GM19324 (cell line): ENCODE data around the gene TPT1.
"Not testable (repeated sequence)": the region's sequence is repeated elsewhere in the genome, so short reads cannot be mapped to it uniquely, and the experiment has no call there.

ENCODE experiments used
- ATAC-seq: cut with Tn5 transposase; IDR thresholded peaks from one replicate; pipeline ENCODE4 v1.9.1; 2021; ENCODE audit warnings: mild to moderate bottlenecking, moderate library complexity; ENCODE audit not compliant: unreplicated experiment, low FRiP score

The TPT1 gene

DNA sequence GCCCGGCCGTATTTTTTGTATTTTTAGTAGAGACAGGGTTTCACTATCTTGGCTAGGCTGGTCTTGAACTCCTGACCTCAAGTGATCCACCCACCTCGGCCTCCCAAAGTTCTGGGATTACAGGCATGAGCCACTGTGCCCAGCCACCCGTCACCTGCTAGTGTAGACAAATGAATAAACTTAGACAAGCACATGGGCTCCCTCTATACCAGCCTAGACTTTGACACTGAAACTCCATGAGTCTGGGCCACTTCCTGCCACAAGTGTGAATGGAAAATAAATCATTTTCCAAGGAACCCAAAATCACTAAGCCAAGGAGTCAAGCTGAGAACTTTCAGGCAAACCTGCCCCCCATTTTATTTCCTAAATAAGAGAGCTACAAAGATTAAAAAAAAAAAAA is 27.0 kb upstream of the TPT1 start:
- no peak for ATAC-seq

DNA sequence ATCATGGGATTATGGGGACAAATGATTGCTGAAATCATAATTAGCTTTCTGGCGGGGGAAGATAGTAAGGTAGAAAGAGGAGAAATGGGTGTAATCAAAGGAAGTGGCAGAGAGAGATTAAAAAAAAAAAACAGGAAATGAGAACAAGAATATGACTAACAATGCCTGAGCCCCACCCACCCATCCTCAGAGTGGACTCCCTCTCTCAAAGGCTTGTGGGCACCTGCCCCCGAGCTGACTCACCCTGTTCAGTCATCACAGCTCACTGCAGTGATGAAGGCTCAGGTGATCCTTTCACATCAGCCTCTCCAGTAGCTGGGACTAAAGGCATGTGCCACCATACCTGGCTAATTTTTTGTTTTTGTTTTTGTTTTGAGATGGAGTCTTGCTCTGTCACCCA is 26.4 kb upstream of the TPT1 start:
- peak; percentile 61 for ATAC-seq

DNA sequence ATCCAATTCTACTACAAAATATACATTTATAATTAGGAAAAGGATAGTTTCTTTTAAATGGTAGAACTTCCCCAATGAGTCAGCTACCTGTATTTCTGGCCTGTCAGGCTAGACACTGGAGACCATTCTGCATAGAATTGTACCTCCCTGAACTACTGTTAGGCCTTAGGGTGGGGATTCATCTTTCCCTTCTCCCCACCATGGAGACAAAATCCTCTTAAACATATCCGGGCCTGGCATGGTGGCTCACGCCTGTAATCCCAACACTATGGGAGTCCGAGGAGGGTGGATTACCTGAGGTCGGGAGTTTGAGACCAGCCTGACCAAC is 24.5 kb upstream of the TPT1 start:
- no peak for ATAC-seq

DNA sequence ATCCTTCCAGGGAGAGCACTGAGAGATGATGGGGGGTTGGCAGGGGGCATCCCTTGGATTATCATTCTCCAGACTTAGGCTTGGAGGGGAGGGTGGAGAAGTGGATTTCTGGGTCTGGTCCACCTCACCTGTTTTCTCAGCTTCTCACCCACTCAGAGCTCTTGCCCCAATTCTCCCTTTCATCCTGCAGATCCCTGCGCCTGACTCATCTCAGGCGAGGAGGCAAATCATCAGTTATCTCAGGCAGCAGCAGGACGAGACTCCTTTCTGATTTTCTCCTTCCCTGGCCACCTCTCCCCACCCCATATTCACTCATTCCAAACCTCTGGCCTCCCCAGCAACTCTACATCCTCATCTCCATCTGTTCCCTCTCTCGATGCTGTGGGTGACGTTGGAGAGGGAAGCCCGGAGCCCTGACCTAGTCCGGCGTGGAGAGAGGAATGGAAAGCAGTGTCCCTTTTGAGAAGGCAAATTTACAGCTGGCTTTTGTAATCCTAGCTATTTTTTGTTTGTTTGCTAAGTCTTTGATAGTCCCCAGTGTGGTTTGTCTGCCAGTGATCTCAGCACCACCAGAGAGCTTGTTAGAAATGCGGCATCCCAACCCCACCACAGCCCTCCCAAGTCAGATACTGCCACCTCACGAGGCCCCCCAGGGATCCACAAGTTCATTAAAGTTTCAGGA is 24.0 kb upstream of the TPT1 start:
- no peak for ATAC-seq

DNA sequence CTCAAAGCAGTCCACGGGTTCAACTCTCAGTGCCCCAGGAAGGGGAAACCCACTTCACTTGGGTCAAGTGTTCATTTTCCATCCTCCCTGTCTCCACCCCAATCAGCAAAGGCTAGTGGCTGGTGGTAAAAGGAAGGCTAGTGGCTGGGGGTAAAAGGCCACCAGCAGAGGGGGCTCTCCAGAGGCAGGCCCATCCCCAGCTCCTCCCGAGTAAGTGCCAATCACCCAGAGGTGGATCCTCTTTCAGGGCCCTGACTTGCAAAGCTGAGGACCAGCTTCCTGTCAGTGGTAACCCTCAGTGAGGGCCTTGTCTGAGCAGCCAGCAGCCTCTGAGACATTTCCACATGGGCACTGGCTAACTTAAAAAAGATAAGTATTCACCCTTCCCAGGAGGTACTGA is 22.0 kb upstream of the TPT1 start:
- no peak for ATAC-seq

DNA sequence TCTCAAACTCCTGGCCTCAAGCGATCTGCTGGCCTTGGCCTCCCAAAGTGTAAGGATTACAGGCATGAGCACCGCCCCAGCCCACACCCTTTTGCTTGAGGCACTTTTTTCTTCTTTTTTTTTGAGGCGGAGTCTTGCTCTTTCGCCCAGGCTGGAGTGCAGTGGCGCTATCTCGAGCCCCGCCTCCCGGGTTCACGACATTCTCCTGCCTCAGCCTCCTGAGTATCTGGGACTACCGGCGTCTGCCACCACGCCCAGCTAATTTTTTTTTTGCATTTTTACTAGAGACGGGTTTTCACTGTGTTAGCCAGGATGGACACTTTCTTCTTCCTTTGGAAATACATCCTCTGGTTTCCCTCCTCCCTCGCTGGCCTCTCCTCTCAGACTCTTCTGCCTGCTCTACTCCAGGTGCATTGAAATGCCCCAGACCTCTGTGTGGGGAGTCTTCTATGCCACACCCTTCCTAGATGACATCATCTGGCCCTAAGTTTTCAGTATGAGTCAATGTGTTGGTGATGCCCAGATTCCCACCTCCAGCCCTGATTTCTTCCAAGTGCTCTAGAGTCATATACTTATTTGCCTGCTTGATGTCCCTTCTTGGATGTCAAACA is 20.7 kb upstream of the TPT1 start:
- ATAC-seq, result no peak

DNA sequence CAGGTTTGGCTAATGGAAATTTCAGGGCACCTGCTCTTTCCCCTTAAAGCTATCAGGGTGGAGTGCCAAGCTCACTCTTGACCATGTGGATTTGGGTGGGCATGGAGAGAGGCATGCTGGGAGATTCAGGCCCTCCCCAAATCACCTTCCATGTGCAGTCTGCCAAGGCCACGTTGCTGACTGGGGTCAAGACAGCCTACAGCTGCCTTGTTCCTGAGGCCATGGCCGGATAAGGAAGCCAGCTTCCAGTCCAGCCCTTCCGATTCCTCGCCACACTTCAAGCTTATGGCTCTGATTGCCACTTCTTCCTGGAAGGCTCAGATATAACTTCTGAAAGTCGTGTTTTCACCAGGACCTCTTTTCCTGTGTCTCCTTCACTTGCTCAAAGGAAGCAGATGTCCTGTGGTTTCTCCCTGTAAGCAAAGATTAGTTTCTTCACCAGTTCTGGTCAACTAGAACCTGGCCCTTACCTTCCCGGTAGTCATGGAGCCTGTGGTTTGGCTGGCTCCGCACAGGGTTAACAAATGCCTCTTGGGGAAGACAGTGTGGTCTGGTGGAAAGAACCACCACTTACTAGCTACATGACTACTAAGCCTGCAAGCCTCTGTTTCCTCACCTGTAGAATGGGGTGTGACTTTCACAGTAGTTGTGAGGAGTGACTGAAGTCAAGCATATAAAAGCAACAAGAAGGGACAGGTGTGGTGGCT is 16.1 kb upstream of the TPT1 start:
- no peak for ATAC-seq

DNA sequence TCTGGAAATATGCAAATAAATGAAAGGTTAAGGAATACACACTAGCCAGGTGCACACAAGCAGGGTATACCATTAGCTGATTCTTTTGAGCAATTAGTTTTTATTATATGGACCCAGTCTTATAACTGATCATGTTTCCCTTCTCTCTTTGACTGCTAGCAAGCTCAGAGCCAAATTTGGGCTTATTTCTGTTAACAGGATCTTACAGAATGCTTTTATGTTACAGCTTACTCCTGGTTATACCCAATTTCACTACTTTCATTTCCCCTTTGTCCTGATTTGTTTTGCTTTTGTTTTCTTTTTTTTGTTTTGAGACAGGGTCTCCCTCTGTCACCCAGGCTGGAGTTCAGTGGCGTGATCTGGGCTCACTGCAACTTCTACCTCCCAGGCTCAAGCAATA is 12.9 kb upstream of the TPT1 start:
- no peak for ATAC-seq

DNA sequence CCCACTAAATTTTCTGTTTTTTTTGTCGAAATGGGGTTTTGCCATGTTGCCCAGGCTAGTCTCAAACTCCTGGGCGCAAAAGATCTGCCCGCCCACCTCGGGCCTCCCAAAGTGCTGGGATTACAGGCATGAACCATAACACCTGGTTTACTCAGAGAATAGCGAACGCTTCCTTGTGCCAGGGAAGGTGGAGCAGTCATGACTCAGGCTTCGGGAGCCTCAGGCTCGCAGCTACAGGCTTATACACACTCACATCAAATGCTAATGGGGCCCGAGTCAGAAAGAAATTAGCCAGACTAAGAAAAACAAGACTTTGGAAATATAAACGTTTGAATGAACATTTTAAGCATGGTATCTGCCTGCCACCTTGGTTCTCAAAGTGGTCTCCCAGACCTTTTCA is 11.0 kb upstream of the TPT1 start:
- ATAC-seq, result no peak

DNA sequence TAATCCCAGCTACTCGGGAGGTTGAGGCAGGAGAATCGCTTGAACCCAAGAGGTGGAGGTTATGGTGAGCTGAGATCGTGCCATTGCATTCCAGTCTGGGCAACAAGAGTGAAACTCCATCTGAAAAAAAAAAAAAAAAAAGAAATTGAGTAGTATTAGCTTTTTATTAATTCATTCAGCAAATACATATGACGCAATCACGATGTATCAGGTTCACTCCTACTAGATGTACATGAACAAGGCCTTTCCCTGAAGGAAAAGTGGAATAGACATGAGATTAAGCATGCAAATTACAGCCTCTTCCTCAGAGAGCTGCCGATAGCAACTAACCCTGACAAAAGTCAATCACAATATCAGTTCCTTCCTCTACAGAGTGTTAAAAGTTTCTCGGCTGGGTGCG is 9.2 kb upstream of the TPT1 start:
- no peak for ATAC-seq

DNA sequence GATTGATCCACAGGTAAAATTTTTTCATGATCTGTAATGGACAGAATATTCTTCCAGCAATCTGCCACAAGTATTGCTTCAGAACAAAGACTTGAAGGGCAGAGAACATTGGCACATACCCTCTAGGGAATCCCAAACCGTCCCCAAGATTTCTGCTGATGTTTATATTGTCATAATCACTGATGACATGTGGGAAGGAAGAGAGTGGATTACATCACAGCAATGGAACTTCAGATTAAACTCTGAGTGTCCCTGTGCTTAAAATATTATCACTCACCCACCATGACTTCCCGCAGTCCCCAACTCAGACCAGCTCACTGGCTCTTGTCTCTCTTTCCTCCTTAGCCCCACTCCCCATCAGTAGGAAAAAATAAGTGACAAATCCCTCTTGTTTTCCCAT is 8.5 kb upstream of the TPT1 start:
- ATAC-seq, result no peak

DNA sequence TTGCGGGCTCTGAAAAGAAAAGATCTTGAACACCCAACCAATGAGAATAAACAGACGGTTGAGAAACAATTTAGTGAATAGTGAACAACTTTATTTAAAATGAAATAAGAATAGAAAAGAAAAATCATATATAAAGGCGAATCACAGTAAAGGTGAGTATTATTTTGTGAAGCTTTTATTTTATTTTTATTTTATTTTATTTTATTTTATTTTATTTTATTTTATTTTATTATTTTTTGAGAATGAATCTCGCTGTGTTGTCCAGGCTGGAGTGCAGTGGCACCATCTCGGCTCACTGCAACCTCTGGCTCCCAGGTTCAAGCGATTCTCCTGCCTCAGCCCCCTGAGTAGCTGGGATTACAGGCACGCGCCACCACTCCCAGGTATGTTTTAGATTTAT is 3.1 kb upstream of the TPT1 start:
- ATAC-seq, result not testable (repeated sequence)

DNA sequence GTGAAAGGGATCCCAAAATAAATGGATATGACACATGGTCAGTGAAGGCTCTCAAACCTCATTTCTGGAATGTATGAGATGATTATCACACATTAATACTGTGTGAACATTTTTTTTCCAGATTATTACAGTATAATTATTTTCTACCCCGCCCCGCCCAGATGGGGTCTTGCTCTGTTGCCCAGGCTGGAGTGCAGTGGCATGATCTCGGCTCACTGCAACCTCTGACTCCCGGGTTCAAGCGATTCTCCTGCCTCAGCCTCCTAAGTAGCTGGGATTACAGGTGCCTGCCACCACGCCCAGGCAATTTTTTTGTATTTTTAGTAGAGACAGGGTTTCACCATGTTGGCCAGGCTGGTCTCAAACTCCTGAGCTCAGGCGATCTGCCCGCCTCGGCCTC is 2.1 kb upstream of the TPT1 start:
- not testable (repeated sequence) for ATAC-seq

DNA sequence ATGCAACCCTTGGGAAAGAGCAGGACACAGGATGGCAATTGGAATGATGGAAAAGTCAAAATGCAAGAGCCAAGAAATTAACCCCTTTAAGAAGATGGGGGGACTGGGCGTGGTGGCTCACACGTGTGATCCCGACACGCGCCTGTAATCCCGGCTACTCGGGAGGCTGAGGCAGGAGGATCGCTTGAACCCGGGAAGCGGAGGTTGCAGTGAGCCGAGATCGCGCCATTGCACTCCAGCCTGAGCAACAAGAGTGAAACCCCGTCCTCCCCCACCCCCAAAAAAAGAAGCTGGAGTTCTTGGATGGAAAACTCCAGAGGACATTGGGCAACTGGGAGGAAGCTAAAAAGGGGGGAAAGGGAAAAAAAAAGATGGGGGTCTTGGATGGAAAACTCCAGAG is 1.7 kb upstream of the TPT1 start:
- not testable (repeated sequence) for ATAC-seq

DNA sequence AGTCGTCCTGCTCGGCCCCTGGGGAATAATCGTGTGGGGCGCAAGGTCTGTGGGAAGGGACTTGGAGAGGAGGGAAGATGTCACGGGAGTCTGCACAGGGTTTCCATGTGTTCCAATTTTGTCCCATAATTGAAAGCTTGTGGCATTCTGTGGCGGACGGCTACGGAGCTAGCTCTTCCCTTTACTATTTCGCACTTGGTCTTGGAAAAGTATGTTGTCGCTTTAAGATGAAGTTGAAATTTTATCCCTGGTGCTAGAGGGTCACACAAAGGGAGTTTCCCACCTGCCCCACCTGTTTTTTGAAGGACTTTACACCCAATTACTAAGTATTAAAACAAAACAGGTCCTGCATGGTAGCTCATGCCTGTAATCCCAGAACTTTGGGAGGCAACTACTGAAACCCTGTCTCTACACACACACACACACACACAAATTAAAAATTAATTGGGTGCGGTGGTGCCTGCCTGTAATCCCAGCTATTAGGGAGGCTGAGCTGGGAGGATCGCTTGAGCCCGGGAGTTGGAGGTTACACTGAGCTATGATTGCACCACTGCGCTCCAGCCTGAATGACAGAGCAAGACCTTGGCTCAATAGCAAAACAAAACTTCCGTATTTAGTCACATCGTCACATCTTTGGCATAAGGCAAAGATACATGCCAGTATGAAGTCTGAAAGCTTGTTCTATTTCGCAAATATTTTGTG is 967 bp upstream of the TPT1 start:
- no peak for ATAC-seq

DNA sequence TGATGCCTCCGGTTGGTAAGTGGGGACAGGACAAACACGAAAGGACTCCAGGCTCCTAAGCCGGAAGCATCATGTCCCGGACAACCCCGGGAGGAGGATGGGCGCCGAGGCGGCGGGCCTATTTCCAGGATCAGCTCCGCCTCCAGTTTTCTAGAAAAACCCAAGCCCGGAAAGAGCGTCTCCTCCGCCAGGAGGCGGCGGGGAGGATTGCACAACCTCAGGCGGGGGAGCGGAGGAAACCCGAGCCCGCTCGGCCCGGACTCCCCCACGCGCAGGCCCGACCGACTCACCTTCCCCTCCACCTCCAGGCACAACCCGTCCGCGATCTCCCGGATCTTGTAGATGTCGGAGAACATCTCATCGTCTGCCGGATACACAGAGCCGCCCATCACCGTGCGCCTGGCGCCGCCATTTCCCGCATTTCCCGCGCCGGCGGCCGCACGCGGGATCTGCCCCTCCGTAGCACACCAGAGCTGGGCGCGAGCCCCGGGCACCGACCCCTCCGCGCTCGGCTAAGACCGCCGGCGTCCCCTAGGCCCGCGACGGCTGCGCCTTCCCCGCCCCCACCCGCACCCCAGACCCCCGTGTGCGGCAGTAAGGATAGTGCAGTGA is 455 bp downstream of the TPT1 start:
- ATAC-seq, result peak; percentile 33

DNA sequence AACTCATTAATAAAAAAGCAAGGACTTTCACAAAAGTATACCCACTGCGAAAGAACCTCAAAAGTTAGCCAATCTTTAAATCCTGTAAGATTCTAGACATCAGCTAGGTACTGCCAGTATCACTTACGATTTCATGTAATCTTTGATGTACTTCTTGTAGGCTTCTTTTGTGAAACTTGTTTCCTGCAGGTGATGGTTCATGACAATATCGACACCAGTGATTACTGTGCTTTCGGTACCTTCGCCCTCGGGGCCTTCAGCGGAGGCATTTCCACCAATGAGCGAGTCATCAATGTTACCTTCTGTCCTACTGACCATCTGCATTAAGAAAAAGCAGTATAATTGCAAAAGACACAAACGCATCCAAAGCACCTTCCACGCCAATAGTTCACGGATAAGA is 1.1 kb downstream of the TPT1 start:
- ATAC-seq, result no peak

DNA sequence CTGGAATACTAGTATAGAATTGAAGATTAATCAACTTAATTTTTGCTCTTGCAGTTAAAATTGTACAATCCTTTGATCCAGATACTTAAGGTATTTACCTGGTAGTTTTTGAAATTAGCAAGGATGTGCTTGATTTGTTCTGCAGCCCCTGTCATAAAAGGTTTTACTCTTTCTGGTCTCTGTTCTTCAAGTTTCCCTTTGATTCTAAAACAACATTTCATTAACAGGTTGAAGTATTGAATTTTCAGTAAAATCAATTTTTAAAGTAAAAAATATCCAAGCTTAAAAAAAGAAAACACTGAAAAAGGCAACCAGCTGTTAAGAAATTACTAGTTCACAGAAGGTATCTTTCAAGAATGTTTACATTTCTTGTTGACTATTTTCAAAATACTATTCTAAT is 1.6 kb downstream of the TPT1 start:
- ATAC-seq, result no peak

DNA sequence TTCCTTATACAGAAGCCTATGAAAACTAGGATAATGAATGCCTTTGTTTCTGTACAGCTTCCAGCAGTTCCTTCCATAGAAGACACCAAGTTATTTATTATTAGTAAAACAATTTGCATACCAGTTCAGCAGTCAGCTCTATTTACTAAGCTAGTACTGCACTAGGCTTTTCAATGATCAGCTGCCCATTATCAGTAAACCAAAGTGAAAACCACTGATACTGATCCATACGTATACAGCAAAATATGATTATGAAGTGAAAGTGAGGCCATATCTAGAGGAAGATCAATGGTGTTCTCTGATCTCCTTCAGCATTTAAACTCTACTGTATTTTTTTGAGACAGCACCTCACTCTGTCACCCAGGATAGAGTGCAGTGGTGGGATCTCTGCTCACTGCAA is 3.2 kb downstream of the TPT1 start:
- no peak for ATAC-seq

DNA sequence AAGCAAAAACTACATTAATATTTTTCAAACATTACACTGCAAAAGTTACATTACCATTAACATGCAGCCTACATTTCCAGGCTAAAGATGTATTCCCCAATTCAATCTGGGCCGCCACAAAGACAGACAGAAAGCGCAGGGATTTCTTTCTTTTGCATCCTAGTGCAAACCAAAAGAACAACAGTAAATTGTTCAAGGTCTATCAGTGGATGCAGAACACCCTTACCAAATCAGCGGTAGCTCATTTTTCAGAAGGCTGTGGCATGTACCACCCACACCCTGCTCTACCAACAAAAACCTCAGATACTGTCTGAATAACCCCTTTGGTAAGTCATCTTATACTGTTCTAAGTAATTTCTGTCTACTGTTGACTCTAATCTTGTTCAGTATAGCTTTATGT is 3.6 kb downstream of the TPT1 start:
- no peak for ATAC-seq
